WERI-Rb-1 (cell line): Measurements from ENCODE around the gene SNAPC1.

Source experiments
- DNase-seq: peaks from one replicate; pipeline ENCODE4 v3.0.0-alpha.2; 2020
- H3K27ac ChIP-seq: fragments of 250-450 bp; sonication (Bioruptor Pico); 2 replicates; pipeline ENCODE4 v1.5.1; 2020; ENCODE audit warnings: mild to moderate bottlenecking, moderate library complexity
- H3K27me3 ChIP-seq: fragments of 250-450 bp; sonication (Bioruptor Pico); 2 replicates; pipeline ENCODE4 v1.5.1; 2021; ENCODE audit warnings: mild to moderate bottlenecking, low read depth, moderate library complexity; ENCODE audit not compliant: insufficient read depth, severe bottlenecking
- H3K36me3 ChIP-seq: fragments of 250-450 bp; sonication (Bioruptor Pico); 2 replicates; pipeline ENCODE4 v1.5.1; 2020; ENCODE audit warnings: mild to moderate bottlenecking, moderate library complexity
- H3K4me3 ChIP-seq: 2 replicates; pipeline ENCODE4 v1.5.1; 2011; ENCODE audit warnings: low read depth, mild to moderate bottlenecking, control low read depth, low read length
- H3K9me3 ChIP-seq: fragments of 250-450 bp; sonication (Bioruptor Pico); 2 replicates; pipeline ENCODE4 v1.5.1; 2021; ENCODE audit warnings: mild to moderate bottlenecking, moderate library complexity; ENCODE audit not compliant: severe bottlenecking
- TF ChIP-seq, protein P1 (sequence below): IDR thresholded peaks from 2 replicates; pipeline ENCODE4 v1.5.1; 2011; ENCODE audit warnings: low read depth, mild to moderate bottlenecking, control low read depth, inconsistent platforms, low read length

SNAPC1 gene

GRCh38 chr14:61838661-61839245 is 76.5 kb downstream of the SNAPC1 start:
- Histone ChIP-seq H3K4me3 (no peak overlapping the region), H3K36me3 (no peaks in the 10 kb centered on the region), H3K27me3 (no peaks in the 10 kb centered on the region), H3K9me3 (no peaks in the 10 kb centered on the region), H3K27ac (no peak overlapping the region)
- TF ChIP-seq, protein P1, sequence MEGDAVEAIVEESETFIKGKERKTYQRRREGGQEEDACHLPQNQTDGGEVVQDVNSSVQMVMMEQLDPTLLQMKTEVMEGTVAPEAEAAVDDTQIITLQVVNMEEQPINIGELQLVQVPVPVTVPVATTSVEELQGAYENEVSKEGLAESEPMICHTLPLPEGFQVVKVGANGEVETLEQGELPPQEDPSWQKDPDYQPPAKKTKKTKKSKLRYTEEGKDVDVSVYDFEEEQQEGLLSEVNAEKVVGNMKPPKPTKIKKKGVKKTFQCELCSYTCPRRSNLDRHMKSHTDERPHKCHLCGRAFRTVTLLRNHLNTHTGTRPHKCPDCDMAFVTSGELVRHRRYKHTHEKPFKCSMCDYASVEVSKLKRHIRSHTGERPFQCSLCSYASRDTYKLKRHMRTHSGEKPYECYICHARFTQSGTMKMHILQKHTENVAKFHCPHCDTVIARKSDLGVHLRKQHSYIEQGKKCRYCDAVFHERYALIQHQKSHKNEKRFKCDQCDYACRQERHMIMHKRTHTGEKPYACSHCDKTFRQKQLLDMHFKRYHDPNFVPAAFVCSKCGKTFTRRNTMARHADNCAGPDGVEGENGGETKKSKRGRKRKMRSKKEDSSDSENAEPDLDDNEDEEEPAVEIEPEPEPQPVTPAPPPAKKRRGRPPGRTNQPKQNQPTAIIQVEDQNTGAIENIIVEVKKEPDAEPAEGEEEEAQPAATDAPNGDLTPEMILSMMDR, result no peak
- DNase-seq, result no peak

- Histone ChIP-seq H3K9me3 (no peaks in the 10 kb centered on the region), H3K4me3 (no peak overlapping the region), H3K27ac (no peak overlapping the region), H3K36me3 (no peaks in the 10 kb centered on the region), H3K27me3 (no peaks in the 10 kb centered on the region)
- DNase-seq, result no peak
- TF ChIP-seq, protein P1, result no peak
Measured at GRCh38 chr14:61839507-61839906, 77.3 kb downstream of the SNAPC1 start.

DNA sequence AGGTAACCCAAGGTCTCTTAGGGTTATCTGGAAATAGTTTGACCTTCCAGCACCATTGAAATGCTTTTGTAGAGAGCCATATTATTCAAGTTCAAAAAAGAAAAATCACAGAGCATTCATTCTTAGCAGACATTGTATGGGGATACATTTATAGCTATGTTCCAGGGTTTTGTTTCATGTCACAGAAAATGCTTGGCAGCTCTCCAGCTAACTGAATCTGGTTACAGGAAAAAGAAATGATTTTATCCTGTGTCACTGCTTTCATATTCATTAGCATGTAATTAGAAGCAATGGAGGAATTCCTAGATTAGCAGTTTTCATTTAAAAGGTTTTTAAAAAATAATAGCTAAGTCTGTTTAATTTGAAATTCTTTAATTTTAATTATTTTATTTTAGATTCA is 78.9 kb downstream of the SNAPC1 start:
- H3K27me3 ChIP-seq, result no peaks in the 10 kb centered on the region
- no peak overlapping the region for H3K4me3 ChIP-seq
- no peak for DNase-seq
- H3K9me3 ChIP-seq, result no peaks in the 10 kb centered on the region
- H3K27ac ChIP-seq, result no peak overlapping the region
- TF ChIP-seq, protein P1, result no peak
- no peaks in the 10 kb centered on the region for H3K36me3 ChIP-seq
